NCI-H748 (cell line): ENCODE measurements around the gene TCF3.

ENCODE experiments used
- DNase-seq: peaks from one replicate; lab custom pipeline; 2025; ENCODE audit not compliant: unreplicated experiment; lab: John Stamatoyannopoulos, UW

The TCF3 gene

DNA sequence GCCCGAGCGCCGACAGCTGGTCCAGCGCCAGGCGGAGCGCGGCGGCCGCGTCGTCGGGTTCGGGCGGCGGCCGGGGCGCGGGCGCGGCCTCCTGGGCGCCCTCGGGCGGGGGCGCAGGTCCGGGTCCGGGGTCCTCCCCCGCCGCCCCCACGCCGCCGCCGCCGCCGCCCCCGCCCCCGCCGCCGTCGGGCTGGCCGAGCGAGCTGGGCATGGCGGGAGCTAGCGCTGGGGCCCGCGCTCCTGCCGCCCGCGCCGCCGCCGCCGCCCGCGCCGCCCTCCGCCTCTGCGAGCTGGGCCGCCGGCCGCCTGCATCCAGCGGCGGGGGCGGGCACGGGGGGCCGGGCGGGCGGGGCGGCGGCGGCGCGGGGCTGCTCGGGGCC lies 84.6 kb downstream of the TCF3 start:
- DNase-seq: no peak

DNA sequence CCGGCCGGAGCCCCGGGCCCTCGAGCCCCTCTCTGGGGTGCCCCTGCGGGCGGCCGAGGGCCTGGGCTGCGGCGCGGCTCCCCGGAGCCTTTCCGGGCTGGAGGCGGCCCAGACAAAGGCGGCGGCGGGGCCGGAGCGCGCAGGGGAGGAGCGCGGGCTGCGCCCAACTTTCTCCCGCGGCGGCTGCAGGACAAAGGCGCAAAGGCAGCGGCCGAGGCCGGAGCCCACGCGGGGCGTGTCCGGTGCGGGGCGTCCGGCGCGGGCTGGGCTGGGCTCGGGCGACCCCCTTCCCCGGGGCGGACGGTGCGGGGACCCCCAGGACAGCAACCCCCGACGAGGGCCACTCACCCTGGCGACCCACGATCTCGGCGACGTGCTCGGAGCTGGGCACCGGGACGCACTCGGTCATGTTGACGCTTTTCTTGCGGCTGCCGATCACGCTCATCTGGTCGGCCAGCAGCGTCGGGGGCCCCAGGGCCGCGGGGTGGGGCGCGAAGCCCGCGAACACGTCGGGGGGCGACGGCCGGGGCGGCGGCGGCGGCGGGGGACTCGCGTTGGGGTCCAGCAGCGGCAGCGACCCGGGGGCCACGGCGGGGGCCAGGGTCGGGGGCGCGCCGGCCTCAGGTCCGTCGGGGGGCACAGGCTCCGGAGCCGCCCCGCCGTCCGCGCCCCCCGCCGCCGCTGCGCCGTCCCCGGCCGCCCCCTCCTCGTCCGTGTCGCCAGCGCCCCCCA lies 85.1 kb downstream of the TCF3 start:
- DNase-seq: peak; percentile 25

DNA sequence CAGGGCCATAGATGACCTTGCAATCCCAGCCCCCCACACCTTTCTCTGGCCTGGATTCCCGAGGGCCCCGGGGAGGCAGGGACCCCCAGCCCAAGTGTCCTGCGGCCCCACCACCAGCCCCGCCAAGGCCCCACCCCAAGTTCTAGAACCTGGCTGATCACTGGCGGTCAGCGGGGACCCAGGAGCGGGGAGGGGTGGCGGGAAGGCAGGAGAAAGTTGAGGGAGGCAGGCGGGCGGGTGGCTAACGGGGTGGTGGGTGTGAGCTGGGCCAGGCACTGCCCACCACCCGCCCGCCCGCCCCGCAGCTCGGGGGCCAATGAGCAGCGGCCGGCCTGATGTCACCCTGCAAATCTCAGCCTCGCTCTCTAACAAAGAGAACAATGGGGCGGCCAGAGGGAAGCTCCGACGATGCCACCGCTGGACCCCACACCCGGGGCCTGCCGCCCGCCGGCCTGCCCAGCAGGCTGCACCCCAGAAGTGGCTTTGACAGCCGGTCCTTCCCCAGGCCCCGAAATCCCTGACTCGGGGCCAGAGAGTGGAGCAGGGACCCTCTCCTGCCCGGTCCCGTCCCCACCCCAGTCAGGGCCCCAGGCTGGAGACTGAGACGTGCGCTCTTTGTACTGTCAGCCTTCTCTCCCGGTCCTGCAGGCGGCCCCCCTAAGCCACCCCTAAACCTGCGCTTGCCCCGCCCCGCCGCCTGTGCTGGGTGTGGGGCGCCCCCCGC lies 85.9 kb downstream of the TCF3 start:
- DNase-seq: peak; percentile 77

DNA sequence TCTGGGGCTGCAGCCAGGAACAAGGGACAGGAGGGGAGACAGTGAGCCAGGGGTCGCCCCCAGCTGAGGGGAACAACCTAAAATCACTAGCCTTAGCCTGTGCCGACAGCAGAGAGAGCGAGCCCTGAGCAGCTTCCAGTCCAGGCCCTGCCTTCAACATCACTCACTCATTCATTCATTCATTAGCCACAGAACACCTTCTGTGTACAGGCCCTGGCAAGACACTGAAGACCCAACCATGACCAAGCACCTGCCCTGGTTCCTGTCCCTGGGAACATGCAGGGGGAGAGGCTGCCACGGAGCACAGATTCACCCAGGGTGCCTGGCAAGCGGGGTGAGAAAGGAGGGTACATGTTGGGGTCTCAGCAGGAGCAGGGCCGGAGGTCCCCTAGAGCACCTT lies 89.2 kb downstream of the TCF3 start:
- DNase-seq: no peak

DNA sequence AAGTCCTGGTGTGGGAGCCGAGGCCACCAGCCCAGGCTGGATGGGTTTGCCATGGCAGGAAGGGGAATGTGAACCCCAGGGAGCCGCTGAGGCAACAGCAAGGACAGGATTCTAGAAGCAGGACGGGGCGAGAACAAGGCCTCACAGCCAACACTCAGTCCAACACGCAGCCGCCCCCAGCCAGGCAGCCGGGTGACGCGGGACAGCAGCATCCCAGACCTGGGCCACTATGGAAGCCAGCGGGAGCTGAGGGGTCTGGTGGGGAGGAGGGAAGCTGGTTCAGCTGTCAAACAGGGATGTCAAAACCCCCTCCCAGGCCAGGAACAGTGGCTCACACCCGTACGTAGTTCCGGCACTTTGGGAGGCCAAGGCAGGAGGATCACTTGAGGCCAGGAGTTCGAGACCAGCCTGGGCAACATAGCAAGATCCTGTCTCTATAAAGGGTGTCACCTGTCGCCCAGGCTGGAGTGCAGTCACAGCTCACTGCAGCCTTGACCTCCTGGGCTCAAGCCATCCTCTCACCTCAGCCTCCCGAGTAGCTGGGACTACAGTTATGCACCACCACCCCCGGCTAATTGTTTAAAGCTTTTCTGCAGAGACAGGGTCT lies 91.1 kb downstream of the TCF3 start:
- DNase-seq: no peak

DNA sequence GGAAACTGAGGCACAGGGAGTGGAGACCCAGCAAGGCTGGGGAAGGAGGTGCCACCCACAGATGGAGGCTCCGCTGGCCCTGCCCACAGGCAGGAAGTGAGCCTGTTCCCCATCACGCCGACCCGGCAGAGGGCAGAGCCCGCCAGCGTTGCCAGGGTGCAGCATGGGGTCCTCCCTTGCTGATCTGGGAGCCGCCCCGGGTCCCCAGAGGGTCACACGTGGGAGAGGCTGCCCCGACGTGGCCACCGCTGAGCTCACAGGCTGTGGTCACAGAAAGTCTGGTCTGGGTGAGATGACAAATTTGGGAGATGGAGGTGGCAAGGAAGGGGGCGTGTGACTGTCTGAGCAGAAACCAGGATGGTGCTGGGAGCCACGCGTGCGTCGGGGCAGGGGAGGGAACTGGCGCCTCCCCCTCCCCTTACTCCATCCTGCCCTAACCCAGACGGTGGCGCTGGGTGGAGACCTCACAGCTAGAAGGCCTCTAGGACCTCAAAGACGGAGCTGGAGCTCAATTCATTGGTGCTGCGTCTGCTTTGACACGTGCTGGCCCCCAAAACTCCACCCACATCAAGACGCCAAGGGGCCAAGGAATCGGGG lies 92.0 kb downstream of the TCF3 start:
- no peak for DNase-seq
